H1 (cell line): Measurements from ENCODE around the gene LDLRAD3. TPM values are rescaled to one million over a fixed set of nuclear protein-coding genes. Genes with fewer than 3 reads are reported as not detected.

Experiments
- CTCF ChIA-PET: fragments of 300-600 bp; sonication (Branson Sonifier 250); formaldehyde crosslinking; loops from one replicate; lab custom pipeline; 2021; ENCODE audit not compliant: partially characterized antibody; lab: Charles Lee
- POLR2A ChIA-PET: fragments of 300-600 bp; sonication (Branson Sonifier 250); formaldehyde crosslinking; loops from one replicate; lab custom pipeline; 2021; ENCODE audit warnings: inconsistent platforms; ENCODE audit not compliant: partially characterized antibody; lab: Charles Lee
- DNase-seq, 2 experiments: peaks; one replicate each; pipeline versions ENCODE4 v3.0.0 to v3.0.0-alpha.2; 2010 to 2022; ENCODE audit warnings: low spot score in 2 of 2, low read depth in 1 of 2, mixed read lengths in 1 of 2
- FAIRE-seq: peaks from 2 replicates; lab custom pipeline; 2011; peaks lifted over from hg19 to GRCh38; lab: Jason Lieb, UNC
- H2AFZ ChIP-seq: 2 replicates; pipeline ENCODE4 v1.8.1; 2012; ENCODE audit warnings: low read length, inconsistent platforms
- H2AK5ac ChIP-seq: 2 replicates; pipeline ENCODE4 v1.6.1; 2013; ENCODE audit warnings: low read depth, low read length
- H2BK120ac ChIP-seq: replicated peaks from 2 replicates; pipeline ENCODE3; 2013; ENCODE audit warnings: low read depth, low read length, inconsistent platforms
- H2BK12ac ChIP-seq: 2 replicates; pipeline ENCODE4 v1.6.1; 2013; ENCODE audit warnings: low read depth, low read length
- H2BK15ac ChIP-seq: 2 replicates; pipeline ENCODE4 v1.6.1; 2013; ENCODE audit warnings: low read length
- H2BK20ac ChIP-seq: 2 replicates; pipeline ENCODE4 v1.6.1; 2013; ENCODE audit warnings: low read length
- H2BK5ac ChIP-seq: 2 replicates; pipeline ENCODE4 v1.6.1; 2013; ENCODE audit warnings: low read depth, low read length
- H3K14ac ChIP-seq: 2 replicates; pipeline ENCODE4 v1.6.1; 2013; ENCODE audit warnings: inconsistent platforms; ENCODE audit not compliant: insufficient read length
- H3K18ac ChIP-seq: 2 replicates; pipeline ENCODE4 v1.6.1; 2013; ENCODE audit warnings: low read length; ENCODE audit errors: extremely low read depth
- H3K23ac ChIP-seq: 2 replicates; pipeline ENCODE4 v1.6.1; 2013; ENCODE audit warnings: inconsistent platforms; ENCODE audit not compliant: insufficient read length
- H3K23me2 ChIP-seq: 2 replicates; pipeline ENCODE4 v1.6.1; 2013; ENCODE audit warnings: low read depth, low read length
- H3K27ac ChIP-seq: 2 replicates; pipeline ENCODE4 v1.6.1; 2011; ENCODE audit warnings: low read depth, low read length, inconsistent platforms
- H3K27me3 ChIP-seq, 4 experiments: replicated peaks in 1 of 4; 1 replicate in 1 of 4; 2 replicates in 3 of 4; pipeline versions ENCODE4 v1.6.1 to v1.8.1; 2011 to 2013; ENCODE audit warnings: low read length in 3 of 4, mild to moderate bottlenecking in 3 of 4, inconsistent platforms in 2 of 4, mixed read lengths in 2 of 4, moderate library complexity in 1 of 4; ENCODE audit not compliant: control insufficient read depth in 3 of 4, insufficient read depth in 3 of 4; ENCODE audit errors: extremely low read depth in 1 of 4
- H3K36me3 ChIP-seq, 4 experiments: 2 replicates each; pipeline versions ENCODE4 v1.6.1 to v1.8.1; 2011 to 2013; ENCODE audit warnings: mild to moderate bottlenecking in 4 of 4, low read length in 3 of 4, moderate library complexity in 2 of 4, control low read depth in 1 of 4, inconsistent platforms in 1 of 4; ENCODE audit not compliant: insufficient read depth in 4 of 4, control insufficient read depth in 2 of 4
- H3K4ac ChIP-seq: replicated peaks from 2 replicates; pipeline ENCODE3; 2013; ENCODE audit warnings: low read length, low read depth, mixed read lengths, inconsistent platforms; ENCODE audit not compliant: insufficient read length
- H3K4me1 ChIP-seq, 4 experiments: replicated peaks in 1 of 4; 1 replicate in 1 of 4; 2 replicates in 3 of 4; pipeline versions ENCODE4 v1.6.1 to v1.8.1; 2011 to 2013; ENCODE audit warnings: low read length in 3 of 4, inconsistent platforms in 2 of 4, mixed read lengths in 1 of 4; ENCODE audit not compliant: insufficient read depth in 4 of 4, control insufficient read depth in 3 of 4
- H3K4me2 ChIP-seq, 2 experiments: 2 replicates each; pipeline versions ENCODE4 v1.6.1 to v1.8.1; 2011 to 2013; ENCODE audit warnings: low read depth in 2 of 2, low read length in 2 of 2, control low read depth in 1 of 2, inconsistent platforms in 1 of 2, mild to moderate bottlenecking in 1 of 2; ENCODE audit not compliant: insufficient read depth in 1 of 2
- H3K4me3 ChIP-seq, 4 experiments: fragments of 200-600, 300-600 bp in 1 of 4; sonication (generic), shearing (Covaris generic), sonication (Bioruptor Twin) in 1 of 4; 2 replicates each; pipeline versions ENCODE4 v1.5.1 to v1.8.1; 2011 to 2016; ENCODE audit warnings: low read length in 4 of 4, low read depth in 3 of 4, control low read depth in 2 of 4, inconsistent platforms in 2 of 4, mild to moderate bottlenecking in 2 of 4, mixed read lengths in 1 of 4, moderate library complexity in 1 of 4; ENCODE audit not compliant: insufficient read depth in 2 of 4; ENCODE audit errors: extremely low read depth in 1 of 4
- H3K56ac ChIP-seq: replicated peaks from 2 replicates; pipeline ENCODE3; 2013; ENCODE audit warnings: low read depth, mild to moderate bottlenecking, mixed read lengths, low read length, inconsistent platforms; ENCODE audit not compliant: insufficient read length
- H3K79me1 ChIP-seq: 2 replicates; pipeline ENCODE4 v1.6.1; 2013; ENCODE audit warnings: low read depth, low read length, control low read depth
- H3K79me2 ChIP-seq, 2 experiments: 2 replicates each; pipeline versions ENCODE4 v1.6.1 to v1.8.1; 2012 to 2013; ENCODE audit warnings: low read length in 2 of 2, mild to moderate bottlenecking in 2 of 2, inconsistent platforms in 1 of 2; ENCODE audit not compliant: insufficient read depth in 2 of 2, control insufficient read depth in 1 of 2
- H3K9ac ChIP-seq, 4 experiments: replicated peaks in 1 of 4; 1 replicate in 1 of 4; 2 replicates in 3 of 4; pipeline versions ENCODE4 v1.6.1 to v1.8.1; 2011 to 2013; ENCODE audit warnings: low read depth in 3 of 4, low read length in 3 of 4, control low read depth in 2 of 4, mild to moderate bottlenecking in 2 of 4, moderate library complexity in 2 of 4, inconsistent platforms in 1 of 4; ENCODE audit errors: extremely low read depth in 1 of 4
- H3K9me3 ChIP-seq, 2 experiments: 2 replicates each; pipeline versions ENCODE4 v1.6.1 to v1.8.1; 2012 to 2013; ENCODE audit warnings: mild to moderate bottlenecking in 2 of 2, moderate library complexity in 2 of 2, control low read depth in 1 of 2, inconsistent platforms in 1 of 2, low read depth in 1 of 2, low read length in 1 of 2, mixed read lengths in 1 of 2; ENCODE audit not compliant: insufficient read depth in 2 of 2
- H4K20me1 ChIP-seq, 2 experiments: replicated peaks in 1 of 2; 2 replicates each; pipeline versions ENCODE3 to v1.8.1; 2011 to 2013; ENCODE audit warnings: inconsistent platforms in 2 of 2, low read length in 2 of 2, mild to moderate bottlenecking in 1 of 2; ENCODE audit not compliant: insufficient read depth in 2 of 2, control insufficient read depth in 1 of 2
- H4K5ac ChIP-seq: 2 replicates; pipeline ENCODE4 v1.6.1; 2013; ENCODE audit warnings: low read length, low read depth, mixed read lengths, inconsistent platforms; ENCODE audit not compliant: insufficient read length
- H4K8ac ChIP-seq: 2 replicates; pipeline ENCODE4 v1.8.0; 2013; ENCODE audit warnings: mild to moderate bottlenecking, moderate library complexity, low read length, inconsistent platforms; ENCODE audit not compliant: insufficient read depth; ENCODE audit errors: extremely low read depth
- H4K91ac ChIP-seq: replicated peaks from 2 replicates; pipeline ENCODE3; 2013; ENCODE audit warnings: low read length, mixed read lengths, inconsistent platforms; ENCODE audit not compliant: insufficient read length
- EP300 ChIP-seq, 2 experiments: IDR thresholded peaks; 1 replicate in 1 of 2; 2 replicates in 1 of 2; pipeline ENCODE4 v1.6.1; 2011 to 2012; ENCODE audit warnings: low read depth in 2 of 2, low read length in 2 of 2, mild to moderate bottlenecking in 2 of 2, borderline replicate concordance in 1 of 2, inconsistent platforms in 1 of 2, moderate library complexity in 1 of 2
- HDAC6 ChIP-seq: IDR thresholded peaks from one replicate; pipeline ENCODE4 v1.7.1; 2012; ENCODE audit warnings: low read depth, mild to moderate bottlenecking, inconsistent platforms, low read length, moderate library complexity
- NRF1 ChIP-seq: IDR thresholded peaks from 2 replicates; pipeline ENCODE4 v1.6.1; 2011; ENCODE audit warnings: mild to moderate bottlenecking, low read depth, low read length, improper control_type of control experiment
- TEAD4 ChIP-seq: IDR thresholded peaks from 2 replicates; pipeline ENCODE4 v1.6.1; 2012; ENCODE audit warnings: low read depth, low read length, inconsistent platforms, mixed read lengths
- WGBS, 2 experiments: shearing (Covaris generic) in 1 of 2; methylation state at CpG; one replicate each; pipeline versions ENCODE4 v1.1.6 to v1.1.7; 2013 to 2015; ENCODE audit warnings: low lambda C conversion rate in 2 of 2, mixed read lengths in 2 of 2, inconsistent platforms in 1 of 2, low coverage in 1 of 2, missing lambda C conversion rate in 1 of 2; ENCODE audit not compliant: insufficient replicate concordance in 2 of 2, insufficient coverage in 1 of 2, insufficient read length in 1 of 2; ENCODE audit errors: extremely low coverage in 1 of 2, missing lambda C conversion rate in 1 of 2; 5-methylcytosine and 5-hydroxymethylcytosine counted together
- polyA plus RNA-seq, 7 experiments: library from polyadenylated mRNA; depleted of rRNA in 3 of 7; stranded (reverse) in 5 of 7; unstranded in 2 of 7; fragments of >200 nt in 5 of 7; fragments of 200-250 nt in 2 of 7; gene quantifications; 1 replicate in 5 of 7; 2 replicates in 1 of 7; 4 replicates in 1 of 7; pipeline versions ENCODE4 v1.2.1 to v1.2.3, GENCODE V29; 2011 to 2013; ENCODE audit warnings: missing spikeins in 2 of 7, mixed read lengths in 2 of 7
- total RNA-seq: library from RNA; stranded (reverse); fragmentation: NEBNext Ultra II Directional; extraction: Animal tissue kit (Norgen Biotek cat#: 25700); gene quantifications from 2 replicates; pipeline ENCODE4 v1.2.1, GENCODE V29; 2021

LDLRAD3 gene
- total and polyA plus RNA-seq, 2 of the 8 experiments (the other 6 are each of a cell fraction or from before 2014, with no cell fraction given), result 18.6 to 22.8 TPM

DNA sequence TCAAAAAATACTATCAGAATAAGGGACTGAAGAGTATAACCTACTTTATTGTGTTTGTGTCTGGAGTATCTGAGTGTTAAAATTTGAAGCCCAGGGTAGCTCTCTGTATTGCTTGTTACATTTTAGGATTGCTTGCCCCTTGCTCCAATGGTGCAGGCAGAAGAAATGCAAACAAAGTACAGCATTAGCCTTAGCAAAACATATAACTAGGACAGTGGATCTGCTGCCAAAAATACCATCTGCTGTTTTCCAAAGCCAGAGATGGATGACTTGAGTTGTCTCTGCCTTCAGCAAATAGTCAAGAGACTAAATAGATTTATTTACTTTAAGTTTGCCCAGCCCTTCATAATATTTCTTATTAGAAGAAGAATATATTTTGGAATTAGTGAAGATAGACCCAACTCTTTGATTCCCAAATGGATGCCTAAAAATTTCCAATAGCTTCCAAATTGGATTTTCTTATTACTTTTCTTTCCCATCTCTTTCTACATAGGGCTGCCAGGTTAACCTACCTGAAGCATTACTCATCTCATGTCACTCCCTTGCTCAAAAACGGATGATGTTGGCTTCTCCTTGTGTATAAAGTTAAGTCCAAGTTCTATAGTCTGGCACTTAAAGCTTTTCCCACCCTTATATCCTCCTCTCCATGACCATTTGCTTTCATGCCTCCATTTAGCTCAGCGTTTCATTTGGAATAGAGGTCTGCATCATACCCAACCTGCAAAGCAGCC is 66.3 kb downstream of the LDLRAD3 start:
- peaks cover 2% of the 10 kb centered on the region; the same call in 1 of the 2 replicates for H3K79me1 ChIP-seq
- TF ChIP-seq TEAD4 (no peak), NRF1 (no peak), HDAC6 (no peak), EP300 (IDR thresholded peaks at IDR 0.05; ENCODE audit: borderline replicate concordance in 1 of 2, low read depth in 2 of 2, low read length in 2 of 2) (no peak)

More for the DNA sequence above, 66.3 kb downstream of the LDLRAD3 start:
- Histone ChIP-seq H3K36me3 (no peaks in the 10 kb centered on the region), H2BK12ac (no peak overlapping the region), H3K79me2 (peaks cover 0 to 78% of the 10 kb centered on the region in 2 experiments; a peak in 3 of 4 replicates), H3K23me2 (no peaks in the 10 kb centered on the region), H4K20me1 (no peaks in the 10 kb centered on the region), H3K14ac (no peak overlapping the region), H2AK5ac (no peak overlapping the region), H2AFZ (no peak overlapping the region), H3K23ac (no peak overlapping the region), H3K4me2 (no peak overlapping the region), H3K4ac (no peak overlapping the region), H3K4me3 (no peak overlapping the region), H3K9me3 (0 out of 4 replicates have a peak, but pooled peaks cover 0 to 2% of the 10 kb centered on the region in 2 experiments), H3K56ac (no peak overlapping the region), H2BK20ac (no peak overlapping the region), H2BK5ac (no peak overlapping the region), H4K5ac (no peak overlapping the region), H3K27ac (no peak overlapping the region), H4K91ac (no peak overlapping the region), H4K8ac (no peak overlapping the region), H3K4me1 (peaks cover 0 to 5% (median 0%) of the 10 kb centered on the region in 4 experiments; a peak in 2 of 7 replicates), H3K18ac (no peak overlapping the region), H3K9ac (no peak overlapping the region), H2BK120ac (no peak overlapping the region), H3K27me3 (no peaks in the 10 kb centered on the region), H2BK15ac (no peak overlapping the region)
- 84% methylated on average over 2 of the region's 2 CpGs; no CpG with 5 or more reads in 1 of the 2 experiments for WGBS, 2 experiments
- DNase-seq (no peak), FAIRE-seq (no peak)
- CTCF ChIA-PET, result interaction anchor here (0.6 to 1.6 kb wide), 5 partner anchors 9 to 81 kb away, joined by 3 to 5 read pairs (median 3); no protein-coding TSS in a partner anchor
- POLR2A ChIA-PET, result interaction anchor here (0.8 to 1.1 kb wide), 2 partner anchors 13 to 37 kb away, joined by 3 to 5 read pairs; no protein-coding TSS in a partner anchor
